HG02943 (cell line): ENCODE data around the gene SYNGR4.
A peak's percentile ranks its signal among the peaks of the same experiment; 100 is the strongest.
"Not testable (repeated sequence)": the region's sequence is repeated elsewhere in the genome, so short reads cannot be mapped to it uniquely, and the experiment has no call there.

Experiments
- ATAC-seq: cut with Tn5 transposase; IDR thresholded peaks from one replicate; pipeline ENCODE4 v1.9.1; 2021; ENCODE audit warnings: mild to moderate bottlenecking, low read depth, moderate library complexity; ENCODE audit not compliant: unreplicated experiment

The SYNGR4 gene

DNA sequence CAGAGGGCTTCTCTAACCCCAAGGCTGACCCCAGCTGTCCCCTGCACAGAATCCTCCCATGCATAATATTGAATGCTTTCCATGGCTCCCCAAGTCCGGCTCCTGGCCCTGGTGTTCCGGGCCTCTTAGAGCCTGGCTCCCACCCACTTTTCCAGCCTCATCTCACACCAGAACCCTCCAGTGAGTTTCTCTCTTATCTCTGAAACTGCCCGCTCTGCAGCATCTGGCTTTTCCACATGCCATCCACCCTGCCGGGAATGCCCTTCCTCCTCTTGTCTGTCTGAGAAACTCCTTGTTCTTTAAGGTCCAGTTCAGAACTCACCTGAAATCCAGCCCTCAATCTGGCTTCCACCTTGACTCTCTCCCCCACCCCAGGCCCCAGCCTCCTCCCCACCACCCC, 6.8 kb downstream of the SYNGR4 start:
- ATAC-seq = no peak

DNA sequence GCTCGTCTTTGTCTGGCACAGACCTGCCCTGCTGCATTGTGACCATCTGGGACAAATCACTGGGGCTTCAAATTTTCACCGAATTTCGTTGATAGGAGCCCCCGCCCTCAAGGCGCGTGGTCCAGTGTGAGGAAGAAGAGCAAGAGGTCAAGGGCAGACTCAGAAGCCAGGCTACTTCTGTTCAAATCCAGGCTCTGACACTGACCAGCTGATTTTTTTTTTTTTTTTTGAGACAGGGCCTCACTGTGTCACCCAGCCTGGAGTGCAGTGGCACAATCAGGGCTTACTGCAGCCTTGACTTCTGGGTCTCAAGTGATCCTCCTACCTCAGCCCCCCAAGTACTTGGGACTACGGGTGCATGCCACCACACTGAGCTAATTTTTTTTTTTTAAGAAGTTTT, 7.2 kb downstream of the SYNGR4 start:
- ATAC-seq = no peak

DNA sequence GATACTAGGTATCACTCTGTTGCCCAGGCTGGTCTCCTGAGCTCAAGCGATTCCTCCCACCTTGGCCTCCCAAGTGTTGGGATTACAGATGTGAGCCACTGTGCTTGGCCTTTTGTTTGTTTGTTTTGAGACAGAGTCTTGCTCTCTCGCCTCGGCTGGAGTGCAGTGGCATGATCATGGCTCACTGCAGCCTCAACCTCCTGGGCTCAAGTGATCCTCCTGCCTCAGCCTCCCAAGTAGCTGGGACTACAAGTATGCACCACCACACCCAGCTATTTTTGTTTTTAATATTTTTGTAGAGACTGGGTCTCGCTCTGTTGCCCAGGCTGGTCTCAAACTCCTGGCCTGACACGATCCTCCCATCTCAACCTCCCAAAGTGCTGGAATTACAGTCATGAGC, 7.6 kb downstream of the SYNGR4 start:
- not testable (repeated sequence) for ATAC-seq

DNA sequence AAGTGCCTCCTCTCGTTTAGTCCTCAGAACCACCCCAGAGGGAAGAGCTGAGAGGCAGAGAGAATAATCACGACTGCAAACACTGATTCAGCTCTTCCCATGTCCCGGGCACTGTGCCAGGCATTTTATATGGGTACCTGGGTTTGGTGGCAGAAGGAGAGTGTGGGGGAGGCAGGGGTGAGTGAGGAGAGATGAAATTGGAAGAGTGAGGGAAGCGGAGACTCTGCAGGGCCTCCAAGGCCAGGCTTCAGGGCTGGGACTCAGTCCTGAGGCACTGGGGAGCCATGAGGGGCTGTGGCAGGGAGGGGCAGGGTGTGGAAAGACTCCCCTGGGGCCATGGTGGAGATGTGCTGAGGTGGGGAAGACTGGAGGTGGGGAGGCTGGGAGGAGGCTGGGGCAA, 8.7 kb downstream of the SYNGR4 start:
- ATAC-seq = no peak

DNA sequence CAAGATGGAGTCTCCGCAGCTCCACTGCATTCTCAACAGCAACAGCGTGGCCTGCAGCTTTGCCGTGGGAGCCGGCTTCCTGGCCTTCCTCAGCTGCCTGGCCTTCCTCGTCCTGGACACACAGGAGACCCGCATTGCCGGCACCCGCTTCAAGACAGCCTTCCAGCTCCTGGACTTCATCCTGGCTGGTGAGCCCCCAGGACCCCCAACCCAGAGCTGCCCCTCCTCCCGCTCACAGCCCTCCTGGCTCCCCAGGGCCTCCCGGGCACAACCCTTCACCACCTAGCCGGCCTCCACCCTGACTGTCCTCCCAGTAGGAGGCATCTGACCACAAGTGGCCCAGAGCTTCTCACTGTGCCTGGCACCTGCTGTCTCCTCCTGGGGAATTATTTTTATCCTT, 9.4 kb downstream of the SYNGR4 start:
- ATAC-seq = no peak

DNA sequence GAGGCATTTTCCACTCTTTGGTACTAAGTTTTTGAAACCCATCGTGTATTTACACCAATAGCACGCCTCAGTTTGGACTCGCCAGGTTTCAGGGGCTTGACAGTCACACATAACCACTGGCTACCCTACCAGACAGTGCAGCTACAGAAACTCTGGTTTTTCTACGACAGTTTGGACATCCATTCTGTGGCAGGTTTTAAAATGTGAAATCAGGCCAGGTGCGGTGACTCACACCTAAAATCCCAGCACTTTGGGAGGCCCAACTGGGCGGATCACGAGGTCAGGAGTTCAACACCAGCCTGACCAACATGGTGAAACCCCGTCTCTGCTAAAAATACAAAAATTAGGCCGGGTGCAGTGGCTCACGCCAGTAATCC, 14.0 kb downstream of the SYNGR4 start:
- no peak for ATAC-seq

DNA sequence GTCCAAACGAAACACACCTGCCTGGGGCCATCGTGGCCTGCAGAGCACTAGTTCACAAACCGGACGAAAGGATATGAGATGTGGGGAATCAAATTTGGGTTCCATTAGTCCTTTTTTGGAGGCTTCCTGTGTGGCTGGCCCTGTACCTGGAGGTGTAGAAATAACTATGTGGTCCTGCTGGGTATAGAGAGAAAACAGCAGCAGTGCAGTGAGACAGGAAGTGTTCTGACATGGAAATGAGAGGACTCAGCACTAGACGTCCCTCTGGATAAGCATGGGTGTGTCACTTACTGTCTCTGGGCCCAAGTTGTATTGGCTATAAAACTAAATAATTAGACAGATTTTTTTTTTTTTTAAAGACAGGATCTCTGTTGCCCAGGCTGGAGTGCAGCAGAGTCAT, 14.9 kb downstream of the SYNGR4 start:
- ATAC-seq = no peak

DNA sequence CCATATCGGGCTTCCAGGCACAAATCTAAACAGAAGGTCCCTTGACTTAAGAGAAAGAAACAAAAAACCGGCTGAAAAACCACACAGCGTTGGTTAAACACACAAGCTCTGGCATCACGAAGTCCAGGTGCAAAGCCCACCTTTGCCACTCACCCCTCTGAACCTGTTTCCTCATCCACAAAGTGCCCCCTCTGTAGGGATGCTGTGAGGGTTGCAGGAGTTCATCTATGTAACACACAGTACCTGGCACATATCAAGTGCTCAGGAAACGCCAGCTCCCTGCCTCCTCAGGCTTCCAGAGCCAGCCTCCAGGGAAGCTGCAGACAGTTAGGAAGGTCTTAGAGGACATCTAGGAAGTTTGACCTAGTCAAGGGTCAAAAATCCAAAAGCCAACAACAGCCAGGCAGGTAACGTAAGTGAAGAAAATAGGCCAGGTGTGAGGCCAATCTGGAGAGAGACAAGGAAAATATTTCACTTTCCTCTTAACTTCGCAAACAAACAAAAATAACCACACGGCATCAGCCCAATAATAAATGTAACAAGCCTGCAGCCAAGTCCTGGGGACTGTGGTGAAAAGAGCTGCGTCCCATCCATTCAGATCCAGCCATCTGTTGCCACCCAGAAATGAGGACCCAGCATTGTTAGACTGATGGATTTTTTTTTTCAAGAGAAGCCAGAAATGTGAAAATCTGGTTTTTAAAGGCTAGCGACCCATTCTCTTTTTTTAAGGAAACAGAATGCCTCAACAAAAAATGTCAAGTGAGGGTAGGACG, 17.2 kb downstream of the SYNGR4 start:
- no peak for ATAC-seq

DNA sequence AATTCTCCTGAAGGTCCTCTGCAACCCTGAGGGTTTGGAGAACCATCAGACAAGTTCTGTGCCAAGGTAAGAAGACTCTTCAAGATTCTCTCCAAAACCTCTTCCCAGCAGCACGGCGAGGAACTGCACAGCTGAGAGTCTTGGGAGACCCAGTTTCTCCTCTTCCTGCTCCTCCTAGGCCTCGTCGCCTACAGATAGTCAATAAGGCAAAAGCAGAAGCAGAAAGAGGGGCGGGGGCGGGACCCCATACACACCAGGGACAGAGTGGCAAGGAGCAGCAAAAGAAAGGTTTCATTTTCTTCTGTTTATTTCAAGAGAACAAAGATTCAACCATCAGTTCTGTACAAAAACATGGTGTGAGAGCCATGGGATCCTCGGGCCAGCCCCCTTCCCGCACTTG, 18.1 kb downstream of the SYNGR4 start:
- no peak for ATAC-seq

DNA sequence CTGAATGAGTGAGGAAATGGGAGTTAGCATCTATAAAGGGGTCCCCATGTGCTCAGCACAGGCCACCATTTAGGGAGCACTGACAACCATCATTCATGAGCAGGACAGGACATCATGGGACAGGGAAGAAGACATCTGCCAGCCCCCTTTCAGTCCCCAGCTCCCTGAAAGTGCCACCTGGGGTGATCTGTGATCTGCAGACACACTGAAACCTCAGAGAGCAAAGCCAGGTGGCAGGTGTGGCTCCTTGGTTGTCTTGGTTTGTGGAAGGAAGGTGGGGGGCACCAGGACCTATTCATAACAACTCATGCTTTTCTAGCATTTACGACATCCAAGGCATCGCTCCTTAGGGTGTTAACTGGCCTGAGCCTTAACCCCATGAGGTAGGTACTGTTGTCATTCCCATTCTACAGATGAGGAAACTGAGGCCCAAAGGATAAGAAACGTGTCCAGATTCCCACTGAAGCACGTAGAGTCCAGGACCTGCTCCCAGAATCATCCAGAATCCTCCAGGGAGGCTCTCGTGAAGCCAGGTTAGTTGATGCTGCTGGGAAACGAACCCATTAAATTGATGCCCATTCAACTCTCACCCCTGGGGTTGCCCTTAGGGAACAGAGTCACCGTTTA, 21.4 kb downstream of the SYNGR4 start:
- no peak for ATAC-seq

DNA sequence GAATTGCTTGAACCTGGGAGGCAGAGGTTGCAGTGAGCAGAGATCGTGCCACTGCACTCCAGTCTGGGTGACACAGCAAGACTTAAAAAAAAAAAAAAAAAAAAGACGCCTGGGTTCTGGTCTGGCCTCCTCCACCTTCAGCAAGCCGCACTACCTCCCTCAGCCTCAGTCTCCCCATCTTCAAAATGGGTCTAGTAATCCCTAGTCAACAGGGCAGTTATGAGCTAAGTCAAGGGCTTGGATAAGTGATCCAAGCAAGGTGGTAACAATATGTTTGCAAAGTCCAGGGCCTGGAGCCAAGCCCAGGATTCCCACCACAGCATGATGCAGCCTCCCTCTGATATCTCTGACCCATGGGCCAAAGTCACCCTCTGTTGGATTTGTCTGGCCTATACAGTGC, 22.8 kb downstream of the SYNGR4 start:
- no peak for ATAC-seq

DNA sequence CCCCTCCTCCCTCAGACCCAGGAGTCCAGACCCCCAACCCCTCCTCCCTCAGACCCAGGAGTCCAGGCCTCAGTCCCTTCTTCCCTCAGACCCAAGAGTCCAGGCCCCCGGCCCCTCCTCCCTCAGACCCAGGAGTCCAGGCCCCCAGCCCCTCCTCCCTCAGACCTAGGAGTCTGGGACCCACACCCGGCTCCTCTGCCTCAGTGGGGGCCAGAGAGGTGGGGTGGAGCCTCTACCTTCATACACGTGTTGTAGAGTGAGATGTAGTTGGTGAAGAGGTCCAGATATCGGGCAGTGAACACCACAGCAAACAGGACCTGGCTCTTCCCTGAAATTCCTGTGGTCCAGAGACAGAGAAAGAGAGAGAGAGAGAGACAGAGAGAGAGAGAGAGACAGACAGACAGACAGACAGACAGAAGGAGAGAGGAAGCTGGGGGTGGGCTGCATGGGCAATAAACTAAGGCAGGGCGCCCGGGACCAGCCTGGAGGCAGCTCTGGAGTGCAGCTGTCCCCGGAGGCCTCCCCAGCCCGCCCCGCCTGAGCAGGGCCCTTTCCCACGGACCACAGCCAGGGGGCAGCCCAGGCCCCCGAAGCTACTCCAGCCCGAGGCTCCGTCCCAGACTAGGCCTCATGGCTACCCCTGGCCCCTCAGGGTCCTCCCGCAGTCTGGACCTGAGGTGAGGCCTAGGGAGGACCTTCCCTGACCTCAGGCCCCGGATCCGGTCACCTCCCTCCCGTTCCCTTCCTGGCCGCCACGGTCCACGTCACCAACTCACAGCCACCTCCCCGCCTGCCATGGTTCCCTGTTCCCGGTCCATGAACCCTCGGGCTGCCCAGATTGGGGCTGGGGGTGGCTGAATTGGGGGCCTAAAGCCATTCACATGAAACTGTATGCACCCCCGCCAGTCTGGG, 26.3 kb downstream of the SYNGR4 start:
- peak; percentile 31 for ATAC-seq

DNA sequence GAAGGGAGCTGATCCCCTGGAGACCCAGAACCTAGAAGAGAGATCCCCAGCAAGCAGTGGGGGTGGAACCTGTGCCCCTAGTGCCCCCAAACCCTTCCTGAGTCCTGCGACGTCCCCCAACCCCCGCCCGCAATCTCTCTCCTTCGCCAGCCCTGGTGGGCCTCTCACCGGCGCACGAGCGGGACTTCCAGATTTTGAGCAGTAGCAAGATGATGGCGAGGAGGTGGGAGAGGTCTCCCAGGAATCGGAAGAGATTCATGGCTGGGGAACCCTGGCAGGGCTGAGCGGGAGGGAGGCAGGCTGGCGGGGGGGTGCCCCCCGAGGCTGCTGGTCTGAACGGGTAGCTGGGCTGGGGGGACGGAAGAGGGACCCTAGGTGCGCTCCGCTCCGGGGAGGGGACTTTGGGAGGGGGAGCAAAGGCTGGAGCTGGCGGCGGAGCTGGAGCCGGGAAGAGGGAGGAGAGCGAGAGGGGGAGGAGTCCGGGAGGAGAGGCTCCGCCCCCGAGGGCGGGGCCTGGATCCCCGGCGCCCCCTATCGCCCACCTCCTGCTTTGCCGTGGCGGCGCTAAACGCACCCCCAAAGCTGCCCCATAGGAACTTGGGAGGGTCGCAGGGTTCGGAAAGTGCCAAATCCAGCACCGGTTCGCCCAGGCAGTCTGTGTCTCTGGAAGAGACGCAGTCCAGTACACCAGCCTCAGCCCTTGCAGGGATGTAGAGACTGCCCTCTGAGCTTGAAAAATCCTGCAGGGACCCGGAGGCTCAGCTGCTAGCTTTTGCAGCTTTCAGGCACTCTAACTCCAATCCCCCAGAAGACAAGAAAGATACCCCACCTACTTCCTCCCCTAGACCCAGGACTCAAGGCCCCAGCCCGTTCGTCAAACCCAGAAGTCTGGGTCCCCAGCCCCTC, 27.2 kb downstream of the SYNGR4 start, which contains the start of gene KDELR1:
Gene KDELR1, minus strand, starts transcription at position 452 of the 906 bp plus-strand sequence. Its CDS starts 193 bp downstream, at position 259.
- peak; percentile 75 for ATAC-seq

DNA sequence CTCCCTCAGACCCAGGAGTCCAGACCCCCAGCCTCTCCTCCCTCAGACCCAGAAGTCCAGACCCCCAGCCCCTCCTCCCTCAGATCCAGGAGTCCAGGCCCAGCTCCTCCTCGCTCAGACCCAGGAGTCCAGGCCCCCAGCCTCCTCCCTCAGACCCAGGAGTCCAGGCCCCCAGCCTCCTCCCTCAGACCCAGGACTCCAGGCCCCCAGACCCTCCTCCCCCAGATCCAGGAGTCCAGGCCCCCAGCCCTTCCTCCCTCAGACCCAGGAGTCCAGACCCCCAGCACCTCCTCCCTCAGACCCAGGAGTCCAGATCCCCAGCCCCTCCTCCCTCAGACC, 27.8 kb downstream of the SYNGR4 start:
- not testable (repeated sequence) for ATAC-seq

DNA sequence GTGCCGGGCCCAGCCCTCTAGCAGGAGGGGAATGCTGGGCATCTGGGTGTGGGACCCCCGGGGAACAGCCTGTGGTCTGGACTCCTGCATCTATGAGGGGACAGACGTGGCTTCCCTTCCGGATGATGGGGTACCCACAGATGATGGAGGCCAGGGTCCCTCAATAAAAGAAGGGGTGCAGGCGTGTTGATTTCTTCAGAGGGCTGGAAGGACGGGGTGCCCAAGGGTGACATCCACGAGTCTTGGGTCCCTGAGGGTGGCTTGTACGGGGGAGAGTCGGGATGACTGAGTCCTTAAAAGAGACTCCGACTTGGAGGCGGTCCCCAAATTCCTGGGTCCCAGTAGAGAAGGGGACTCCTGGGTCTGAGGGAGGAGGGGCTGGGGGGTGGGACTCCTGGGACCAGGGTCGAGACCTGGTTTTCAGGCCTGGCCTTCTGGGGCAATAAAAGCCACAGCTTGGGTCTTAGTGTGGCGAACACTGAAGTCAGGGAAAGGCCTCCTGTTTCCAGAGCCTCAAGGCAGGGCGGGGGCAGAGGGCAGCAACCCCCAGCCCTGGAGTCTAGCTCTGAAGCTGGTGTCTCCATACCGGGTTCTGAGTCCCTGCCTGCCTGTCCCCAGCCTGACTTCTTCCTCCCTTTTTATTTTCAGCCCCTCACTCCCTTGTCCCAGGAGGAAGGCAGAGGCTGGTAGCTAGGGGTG, 28.8 kb downstream of the SYNGR4 start:
- ATAC-seq = no peak

DNA sequence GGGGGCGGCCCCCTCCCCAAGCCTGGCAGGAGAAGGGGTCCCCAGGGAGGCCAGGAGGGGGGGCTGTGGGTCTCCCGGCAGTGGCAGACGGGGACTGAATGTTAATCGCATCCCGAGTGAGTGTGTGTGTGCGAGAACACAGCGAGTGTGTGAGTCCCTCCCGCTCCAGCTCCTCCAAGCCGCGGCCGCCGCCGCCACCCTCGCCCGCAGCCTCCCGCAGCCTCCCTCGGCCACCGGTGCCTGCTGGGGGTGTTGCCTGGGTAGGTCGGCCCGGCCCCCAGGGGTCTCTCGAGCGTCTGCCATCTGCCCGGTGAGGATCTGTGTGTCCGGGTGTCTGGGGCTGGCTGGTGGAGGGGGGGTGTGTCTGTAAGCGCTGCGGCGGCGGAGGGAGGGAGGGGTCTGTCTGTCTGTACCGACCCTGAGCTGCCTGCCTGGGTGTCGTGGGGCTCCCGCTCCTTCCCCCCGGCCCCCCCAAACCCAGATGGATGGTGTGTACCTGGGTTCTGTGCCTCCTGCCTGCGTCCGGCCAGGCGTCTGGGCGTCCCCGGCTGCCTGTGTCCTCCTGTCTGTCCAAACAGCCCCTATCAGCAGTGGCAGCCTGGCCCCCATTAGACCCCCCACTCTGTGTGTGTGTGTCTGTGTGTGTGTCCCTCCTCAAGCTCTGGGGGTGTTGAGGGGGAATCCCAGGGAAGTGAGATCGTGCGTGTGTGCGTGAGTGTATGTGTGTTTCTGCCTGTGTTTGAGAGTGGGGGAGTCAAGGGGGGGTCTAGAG, 29.6 kb downstream of the SYNGR4 start, which contains the start of gene GRIN2D:
Gene GRIN2D, plus strand, starts transcription at position 110 of the 772 bp plus-strand sequence. CDS start 4,725 bp downstream, outside the sequence.
- no peak for ATAC-seq

DNA sequence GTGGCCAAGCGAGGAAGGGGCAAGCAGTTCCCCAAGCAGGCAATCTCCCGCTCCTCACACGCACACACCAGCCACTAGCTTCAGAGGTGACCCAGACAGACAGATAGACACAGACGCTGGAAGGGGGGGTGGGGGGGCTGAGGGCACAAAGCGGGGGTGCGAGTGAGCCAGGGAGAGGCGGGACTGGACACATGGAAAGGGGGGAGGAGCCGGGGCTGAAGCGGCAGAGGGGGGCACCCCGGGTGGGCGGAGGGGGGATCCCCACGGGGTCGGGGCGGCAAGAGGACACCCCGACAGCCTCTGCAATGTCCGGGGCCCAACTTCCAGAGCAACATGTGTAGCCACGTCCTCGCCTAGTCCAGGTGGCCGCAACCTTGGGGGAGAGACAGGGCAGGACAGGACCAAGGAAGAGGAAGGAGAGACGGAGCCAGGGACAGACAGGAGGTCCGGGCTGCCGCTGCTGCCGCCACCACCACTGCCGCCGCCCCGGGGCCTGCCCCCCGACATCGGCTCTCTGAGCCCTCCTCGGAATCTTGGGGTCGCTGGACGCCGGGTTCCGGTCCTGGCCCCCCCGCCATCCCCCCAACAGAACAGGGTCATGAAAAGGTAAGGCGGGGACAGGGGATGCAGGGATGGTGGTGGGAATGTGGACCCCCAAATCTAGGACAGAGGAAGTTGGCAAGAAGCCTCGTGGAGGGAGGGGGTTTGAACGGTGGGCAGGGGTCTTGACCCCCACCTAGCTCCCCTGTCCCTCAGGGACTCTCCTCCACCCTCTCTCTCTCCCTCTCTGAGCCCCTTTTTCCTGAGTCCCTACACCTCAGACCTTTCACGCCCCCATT, 30.4 kb downstream of the SYNGR4 start:
- no peak for ATAC-seq

DNA sequence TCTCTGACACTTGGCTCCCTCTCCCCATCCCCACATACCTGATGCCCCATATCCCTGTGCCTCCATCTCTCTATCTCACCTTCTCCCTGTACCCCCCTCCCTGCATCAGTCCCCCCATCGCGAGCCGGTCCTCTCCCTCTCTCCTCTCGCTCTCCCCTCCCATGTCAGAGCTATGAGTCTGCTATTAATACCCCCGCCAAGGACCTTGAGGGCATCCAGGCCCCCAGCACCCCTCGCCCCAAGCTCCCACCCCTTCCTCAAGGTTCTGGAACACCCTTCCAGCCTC, 30.9 kb downstream of the SYNGR4 start:
- ATAC-seq = no peak
